Daoy (cell line): Measurements from ENCODE around the gene ZFP2. TPM values are rescaled to one million over a fixed set of nuclear protein-coding genes. Genes with fewer than 3 reads are reported as not detected.
A peak's percentile ranks its signal among the peaks of the same experiment; 100 is the strongest.
"Not testable (repeated sequence)": the region's sequence is repeated elsewhere in the genome, so short reads cannot be mapped to it uniquely, and the experiment has no call there.

Experiments used
- DNase-seq: peaks from one replicate; pipeline ENCODE4 v3.0.0-alpha.2; 2015; ENCODE audit warnings: low read depth
- total RNA-seq: library from RNA; depleted of rRNA; stranded (reverse); fragments of >200 nt; shearing (Covaris generic); gene quantifications from 2 replicates; pipeline ENCODE4 v1.2.3, GENCODE V29; 2014; rRNA removed

The ZFP2 gene
- 0.11 TPM in 1 of 2 replicates, not detected in the other for total RNA-seq

GRCh38 chr5:178895615-178896571, at the start of gene ZFP2:
TSS of gene ZFP2 (plus strand) at chr5:178895913. CDS start at chr5:178931314, 35,401 bp downstream.
- DNase-seq, result peak; percentile 77

DNA sequence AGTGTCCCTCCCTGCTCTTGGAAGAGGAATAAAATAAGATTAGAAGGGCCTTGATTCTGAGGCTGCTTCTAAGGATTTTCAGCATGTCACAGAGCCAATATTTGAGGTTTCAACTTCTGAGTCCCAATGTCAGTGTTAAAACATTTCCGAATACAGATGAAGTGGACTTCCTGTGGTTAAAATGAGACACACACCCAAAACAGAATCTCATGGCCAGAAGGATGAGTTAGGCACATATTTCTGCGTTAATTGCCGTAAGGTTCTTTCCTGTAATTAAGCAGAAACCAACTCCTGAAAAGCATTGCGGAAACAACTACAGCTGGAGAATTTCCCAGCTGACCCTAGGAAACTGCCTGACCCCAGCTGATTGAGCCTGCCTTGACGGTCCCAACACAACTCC, 46.4 kb upstream of the ZFP2 start:
- no peak for DNase-seq

DNA sequence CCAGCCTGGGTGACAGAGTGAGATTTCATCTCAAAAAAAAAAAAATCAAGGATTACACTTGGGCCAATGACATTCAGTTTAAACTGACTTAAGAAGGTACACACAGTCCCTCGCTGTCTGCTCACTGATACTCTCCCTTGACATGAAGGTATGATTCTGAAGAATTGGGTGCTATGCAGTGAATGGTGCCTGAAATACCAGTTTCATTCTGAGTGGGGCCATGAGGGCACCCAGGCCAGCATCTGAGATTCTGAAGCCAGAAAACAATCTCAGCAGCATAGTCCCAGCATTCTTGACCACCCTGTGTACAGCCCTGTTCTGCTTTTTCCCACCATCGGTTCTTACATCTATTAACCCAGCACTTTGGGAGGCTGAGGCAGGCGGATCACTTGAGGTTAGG, 43.8 kb upstream of the ZFP2 start:
- DNase-seq, result no peak

GRCh38 chr5:178854284-178854683, 41.4 kb upstream of the ZFP2 start:
- no peak for DNase-seq

DNA sequence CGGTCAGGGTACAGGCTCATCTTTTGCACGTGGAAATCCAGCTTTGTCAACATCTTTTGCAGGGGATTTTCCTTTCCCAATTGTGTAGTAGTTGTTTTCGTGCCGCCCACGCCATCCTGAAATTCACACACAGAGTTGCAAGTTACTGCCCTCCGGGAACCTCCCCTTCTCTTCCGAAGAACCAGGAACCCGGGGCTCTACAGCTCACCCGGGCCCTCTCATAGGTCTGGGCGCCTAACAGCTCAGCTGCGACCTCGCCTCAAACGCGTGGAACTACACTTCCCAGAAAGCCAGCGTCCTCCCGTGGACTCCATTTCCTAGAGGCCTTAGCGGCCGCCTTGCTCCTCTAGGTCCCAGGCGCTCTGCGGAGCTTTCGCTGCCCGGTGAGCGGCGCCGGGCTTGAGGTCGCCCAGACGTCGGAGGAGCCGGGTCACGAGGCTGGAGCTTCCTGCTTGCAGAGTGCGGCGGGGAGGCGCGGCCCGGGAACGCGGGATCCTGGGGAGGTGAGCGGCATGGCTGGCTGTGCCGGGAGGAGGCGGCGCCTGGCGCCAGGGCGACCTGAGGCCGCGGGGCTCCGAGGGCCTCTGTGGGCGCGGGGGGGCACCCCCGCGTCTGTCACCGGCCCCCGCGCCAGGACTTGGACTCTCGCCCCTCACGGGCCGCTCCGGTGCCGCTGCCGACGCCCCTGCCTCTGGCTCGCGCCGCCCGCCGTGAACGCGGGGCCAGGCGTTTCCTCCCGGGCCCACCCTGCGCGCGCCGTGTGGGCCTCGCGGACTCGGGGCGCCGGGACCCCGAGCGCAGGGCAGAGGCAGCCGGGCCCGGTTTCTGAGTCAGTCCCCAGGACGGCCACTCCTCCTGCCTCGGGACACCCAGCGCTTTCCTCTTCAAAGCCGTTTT, 35.8 kb upstream of the ZFP2 start, which contains the start of gene ZNF354B:
Gene ZNF354B (plus strand): TSS at position 329 of the 897 bp plus-strand sequence. CDS start 1,095 bp downstream, outside the sequence.
- peak; percentile 96 for DNase-seq

DNA sequence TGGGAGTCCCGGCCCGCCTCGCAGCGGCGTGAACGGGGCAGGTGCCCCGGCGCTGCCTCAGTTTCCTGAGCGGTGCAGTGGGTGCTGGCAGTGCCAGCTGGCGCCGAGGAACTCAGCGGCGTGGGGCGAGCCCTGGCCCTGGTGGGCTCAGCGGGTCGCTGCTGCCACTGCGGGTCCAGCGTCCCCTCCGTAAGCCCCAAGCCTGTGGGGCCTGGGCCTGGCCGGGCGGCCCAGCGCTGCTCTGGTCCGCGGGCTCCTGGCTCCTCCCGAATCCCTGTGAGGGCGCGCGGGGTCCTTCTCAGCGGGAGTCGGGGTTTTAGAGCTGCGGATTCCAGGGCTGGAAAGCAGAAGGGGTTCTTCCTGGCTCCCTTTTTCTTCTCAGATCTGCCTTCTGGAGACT, 35.1 kb upstream of the ZFP2 start:
- not testable (repeated sequence) for DNase-seq

- no peak for DNase-seq
Observed at GRCh38 chr5:178861627-178862026, 34.1 kb upstream of the ZFP2 start.

DNA sequence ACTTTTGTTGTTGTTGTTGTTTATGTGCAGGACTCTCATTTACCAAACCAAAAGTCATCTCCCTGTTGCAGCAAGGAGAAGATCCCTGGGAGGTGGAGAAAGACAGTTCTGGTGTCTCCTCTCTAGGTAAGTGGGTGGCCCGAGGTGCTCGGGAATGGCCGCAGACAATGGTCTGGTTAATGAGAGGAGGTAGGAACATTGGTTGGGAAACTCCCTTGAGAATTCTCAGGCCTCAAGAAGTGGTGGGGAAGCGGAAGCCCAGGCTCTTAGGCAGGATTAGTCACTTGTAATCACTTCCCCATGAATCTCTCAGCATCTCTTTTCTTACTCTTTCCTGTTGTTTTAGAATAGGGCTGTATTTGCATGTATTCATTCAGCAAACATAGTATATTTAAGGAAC, 28.8 kb upstream of the ZFP2 start:
- DNase-seq, result peak; percentile 20

- DNase-seq, result no peak
Observed at GRCh38 chr5:178869577-178869976, 26.1 kb upstream of the ZFP2 start.

GRCh38 chr5:178870411-178870810, 25.3 kb upstream of the ZFP2 start:
- no peak for DNase-seq

GRCh38 chr5:178872302-178872701, 23.4 kb upstream of the ZFP2 start:
- no peak for DNase-seq

DNA sequence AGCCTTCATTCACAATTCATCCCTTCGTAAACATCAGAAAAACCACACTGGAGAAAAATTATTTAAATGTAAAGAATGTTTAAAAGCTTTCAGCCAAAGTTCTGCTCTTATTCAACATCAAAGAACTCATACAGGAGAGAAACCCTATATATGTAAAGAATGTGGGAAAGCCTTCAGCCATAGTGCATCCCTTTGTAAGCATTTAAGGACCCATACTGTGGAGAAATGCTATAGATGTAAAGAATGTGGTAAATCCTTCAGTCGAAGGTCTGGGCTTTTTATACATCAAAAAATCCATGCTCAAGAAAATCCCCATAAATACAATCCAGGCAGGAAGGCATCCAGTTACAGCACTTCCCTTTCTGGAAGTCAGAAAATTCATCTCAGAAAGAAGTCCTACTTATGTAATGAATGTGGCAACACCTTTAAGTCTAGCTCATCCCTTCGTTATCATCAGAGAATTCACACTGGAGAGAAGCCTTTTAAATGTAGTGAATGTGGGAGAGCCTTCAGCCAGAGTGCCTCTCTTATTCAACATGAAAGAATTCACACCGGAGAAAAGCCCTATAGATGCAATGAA, 12.5 kb upstream of the ZFP2 start:
- not testable (repeated sequence) for DNase-seq

DNA sequence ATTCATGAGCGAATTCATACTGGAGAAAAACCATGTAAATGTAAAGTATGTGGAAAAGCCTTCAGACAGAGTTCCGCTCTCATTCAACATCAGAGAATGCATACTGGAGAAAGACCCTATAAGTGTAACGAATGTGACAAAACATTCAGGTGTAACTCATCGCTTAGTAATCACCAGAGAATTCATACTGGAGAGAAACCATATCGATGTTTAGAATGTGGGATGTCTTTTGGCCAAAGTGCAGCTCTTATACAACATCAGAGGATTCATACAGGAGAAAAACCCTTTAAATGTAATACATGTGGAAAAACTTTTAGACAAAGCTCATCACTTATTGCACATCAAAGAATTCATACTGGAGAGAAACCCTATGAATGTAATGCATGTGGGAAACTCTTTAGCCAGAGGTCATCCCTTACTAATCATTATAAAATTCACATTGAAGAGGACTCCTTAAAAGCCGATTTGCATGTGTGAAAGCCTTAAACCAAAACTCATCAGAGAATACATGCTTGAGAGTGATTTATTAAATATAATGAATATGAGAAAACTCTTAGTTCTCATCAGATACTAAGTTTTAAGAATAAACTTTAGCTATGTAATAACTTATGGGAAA, 11.8 kb upstream of the ZFP2 start:
- no peak for DNase-seq

DNA sequence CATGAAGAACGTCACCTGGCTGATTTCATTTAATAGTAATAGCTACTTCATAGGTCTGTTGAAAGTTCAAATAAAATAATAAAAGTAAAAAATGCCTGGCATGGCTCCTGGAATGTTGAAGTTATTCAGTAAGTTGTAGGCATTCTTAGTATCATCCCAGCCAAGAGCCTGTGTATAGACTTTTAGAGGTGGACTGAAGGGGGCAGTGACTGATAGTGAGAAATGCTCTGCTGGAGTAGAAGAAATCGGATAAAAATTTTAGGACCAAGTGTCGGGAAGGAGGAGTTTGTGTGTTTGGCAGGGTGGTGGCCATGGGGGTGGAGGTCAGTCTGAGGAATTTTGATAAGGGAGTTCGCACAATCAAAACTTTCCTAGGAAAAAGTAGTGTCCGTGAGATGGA, 3.6 kb downstream of the ZFP2 start:
- no peak for DNase-seq

- no peak for DNase-seq
Observed at GRCh38 chr5:178902849-178903248, 7.1 kb downstream of the ZFP2 start.

DNA sequence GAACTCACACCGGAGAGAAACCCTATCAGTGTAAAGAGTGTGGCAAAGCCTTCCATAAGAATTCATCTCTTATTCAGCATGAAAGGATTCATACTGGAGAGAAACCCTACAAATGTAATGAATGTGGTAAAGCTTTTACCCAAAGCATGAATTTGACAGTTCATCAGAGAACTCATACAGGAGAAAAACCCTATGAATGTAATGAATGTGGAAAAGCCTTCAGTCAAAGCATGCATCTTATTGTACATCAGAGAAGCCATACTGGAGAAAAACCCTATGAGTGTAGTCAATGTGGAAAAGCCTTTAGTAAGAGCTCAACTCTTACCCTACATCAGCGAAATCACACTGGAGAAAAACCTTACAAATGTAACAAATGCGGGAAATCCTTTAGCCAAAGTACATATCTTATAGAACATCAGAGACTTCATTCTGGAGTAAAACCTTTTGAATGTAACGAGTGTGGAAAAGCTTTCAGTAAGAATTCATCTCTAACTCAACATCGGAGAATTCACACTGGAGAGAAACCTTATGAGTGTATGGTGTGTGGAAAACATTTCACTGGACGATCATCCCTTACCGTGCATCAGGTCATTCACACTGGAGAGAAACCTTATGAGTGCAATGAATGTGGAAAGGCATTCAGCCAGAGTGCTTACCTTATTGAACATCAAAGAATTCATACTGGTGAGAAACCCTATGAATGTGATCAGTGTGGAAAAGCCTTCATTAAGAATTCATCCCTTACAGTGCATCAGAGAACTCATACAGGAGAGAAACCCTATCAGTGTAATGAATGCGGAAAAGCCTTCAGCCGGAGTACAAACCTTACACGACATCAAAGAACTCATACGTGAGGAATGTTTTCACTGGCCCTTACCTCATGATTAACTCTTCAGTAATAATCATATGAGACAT, 36.4 kb downstream of the ZFP2 start:
- no peak for DNase-seq

- DNase-seq, result peak; percentile 95
Observed at GRCh38 chr5:178940569-178941360, 45.1 kb downstream of the ZFP2 start, which contains the start of gene ZNF454. TSS of gene ZNF454 (plus strand) at chr5:178941198. CDS start at chr5:178942792, 1,594 bp downstream.

DNA sequence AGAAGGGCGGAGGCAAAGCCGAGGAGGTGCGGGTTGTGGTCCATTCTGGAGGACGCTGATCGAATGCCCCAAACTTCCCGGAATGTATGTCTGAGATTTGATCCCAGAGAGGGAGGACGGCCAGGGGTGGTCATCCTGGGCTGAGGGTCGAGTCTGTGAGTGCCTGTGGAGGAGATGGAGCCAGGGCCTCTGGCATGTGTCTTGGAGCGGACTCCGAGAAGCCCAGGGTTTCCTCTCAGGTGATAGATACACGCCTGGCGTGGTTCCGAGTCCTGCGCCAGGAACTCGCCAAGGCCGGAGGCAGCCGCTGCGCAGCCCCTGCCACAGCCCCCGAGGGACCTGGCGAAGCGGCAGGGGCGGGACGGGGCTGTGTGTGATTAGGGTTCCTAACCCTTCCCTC, 45.6 kb downstream of the ZFP2 start:
- DNase-seq, result peak; percentile 25

DNA sequence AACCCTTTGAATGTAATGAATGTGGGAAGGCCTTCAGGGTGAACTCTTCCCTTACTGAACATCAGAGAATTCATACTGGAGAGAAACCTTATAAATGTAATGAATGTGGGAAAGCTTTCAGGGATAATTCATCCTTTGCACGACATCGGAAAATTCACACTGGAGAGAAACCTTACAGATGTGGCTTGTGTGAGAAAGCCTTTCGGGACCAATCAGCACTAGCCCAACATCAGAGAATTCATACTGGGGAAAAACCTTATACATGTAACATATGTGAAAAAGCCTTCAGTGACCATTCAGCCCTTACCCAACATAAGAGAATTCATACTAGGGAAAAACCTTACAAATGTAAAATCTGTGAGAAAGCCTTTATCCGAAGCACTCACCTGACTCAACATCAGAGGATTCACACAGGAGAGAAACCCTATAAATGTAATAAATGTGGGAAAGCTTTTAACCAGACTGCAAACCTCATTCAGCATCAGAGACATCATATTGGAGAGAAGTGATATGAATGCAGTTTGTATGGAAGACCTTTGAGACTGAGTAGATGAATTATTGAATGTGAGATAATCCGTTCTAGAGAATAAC, 69.8 kb downstream of the ZFP2 start:
- no peak for DNase-seq
